ENCODE data around the gene IFNAR1.
"Not testable (repeated sequence)": the region's sequence is repeated elsewhere in the genome, so short reads cannot be mapped to it uniquely, and the experiment has no call there.

Gene IFNAR1

DNA sequence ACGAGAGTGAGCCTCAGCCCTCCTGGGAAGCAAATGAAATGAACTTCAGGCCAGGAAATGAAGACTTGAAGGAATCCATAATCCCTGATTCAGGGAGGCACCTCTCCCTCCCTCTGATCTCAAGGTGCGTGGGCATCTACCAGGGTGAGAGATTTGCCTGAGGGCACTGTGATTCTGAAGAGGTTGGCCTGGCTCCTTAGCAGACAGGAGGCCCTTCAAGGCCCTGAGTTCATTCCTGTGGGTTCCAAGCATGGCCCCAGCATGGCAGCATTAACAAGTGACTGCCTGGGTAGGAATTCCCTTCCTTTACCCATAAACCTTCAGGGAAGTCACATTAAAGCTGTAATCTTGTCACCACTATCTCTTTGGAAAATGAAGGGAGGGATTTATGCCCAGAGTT lies 48.7 kb downstream of the IFNAR1 start:
- FAIRE-seq (no peak), DNase-seq (ENCODE audit: insufficient read length, low spot score) (no peak)

DNA sequence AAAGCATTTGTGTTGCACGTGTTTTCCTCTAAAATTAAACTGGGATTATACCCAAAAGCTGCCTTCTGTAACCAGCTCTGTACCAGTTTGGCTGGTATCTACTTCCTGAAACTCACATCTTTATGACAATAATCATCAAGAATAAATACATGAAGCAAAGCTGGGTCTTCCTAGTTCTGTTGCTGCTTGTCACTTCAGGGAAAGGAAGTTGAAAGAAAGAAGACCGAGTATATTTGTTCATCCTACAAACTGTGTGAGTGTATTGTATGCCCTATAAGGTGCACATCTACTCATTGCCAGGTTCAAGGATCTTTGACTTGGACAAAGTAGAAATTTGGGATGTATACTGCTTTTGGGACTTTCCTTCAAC lies 49.3 kb downstream of the IFNAR1 start:
- no peak for DNase-seq (ENCODE audit: insufficient read length, low spot score)
- FAIRE-seq, result no peak

DNA sequence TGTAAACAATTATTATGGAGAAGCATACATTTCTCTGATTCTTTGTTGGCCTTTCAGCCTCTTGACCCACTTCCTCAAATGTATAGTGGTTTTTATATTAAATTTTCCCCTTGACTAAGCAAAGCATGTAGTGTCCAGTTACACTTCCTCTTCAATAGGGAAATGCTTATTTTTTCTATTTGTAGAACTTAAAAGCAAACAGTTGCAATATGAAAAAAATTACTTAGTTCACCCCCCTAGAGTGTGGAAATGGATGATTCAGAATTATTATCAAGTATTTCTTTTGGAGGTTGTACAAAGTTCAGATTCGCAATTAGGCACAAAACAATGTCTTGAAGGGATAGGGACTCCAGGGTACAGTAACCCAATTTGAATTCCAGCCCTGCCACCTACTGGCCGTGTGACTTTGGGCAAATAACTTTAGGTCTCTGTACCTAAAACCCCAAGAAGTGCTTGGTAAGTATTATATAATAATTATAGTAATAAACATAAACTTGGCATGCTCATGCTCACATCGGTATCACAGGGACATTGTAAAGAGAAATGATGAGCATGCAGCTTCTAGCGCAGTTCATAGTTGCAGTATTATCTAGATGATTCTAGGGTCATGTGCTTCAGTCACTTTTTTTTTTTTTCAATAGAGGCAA lies 49.8 kb downstream of the IFNAR1 start:
- DNase-seq (ENCODE audit: insufficient read length, low spot score), result no peak
- no peak for FAIRE-seq

DNA sequence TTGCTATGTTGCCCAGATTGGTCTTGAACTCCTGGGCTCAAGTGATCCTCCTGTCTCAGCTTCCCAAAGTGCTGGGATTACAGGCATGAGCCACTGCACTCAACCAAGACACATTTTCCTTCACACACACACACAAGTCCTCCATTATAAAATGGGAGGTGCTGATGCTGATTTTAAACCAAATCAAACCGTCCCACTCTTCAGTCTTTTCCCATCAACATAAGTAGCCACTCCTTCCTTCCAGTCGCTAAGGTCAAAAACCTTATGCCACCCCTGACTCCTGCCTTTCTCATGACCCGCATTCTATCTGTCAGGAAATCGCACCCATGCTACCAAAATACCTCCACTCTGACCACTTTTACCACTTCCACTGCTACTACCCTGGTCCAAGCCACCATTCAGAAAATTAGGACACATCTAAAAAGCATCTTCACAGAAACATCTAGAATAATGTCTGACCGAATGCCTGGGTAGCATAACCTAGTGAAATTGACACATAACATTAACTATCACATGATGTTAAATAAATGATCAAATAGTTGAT lies 50.4 kb downstream of the IFNAR1 start:
- no peak for DNase-seq (ENCODE audit: insufficient read length, low spot score)
- no peak for FAIRE-seq

DNA sequence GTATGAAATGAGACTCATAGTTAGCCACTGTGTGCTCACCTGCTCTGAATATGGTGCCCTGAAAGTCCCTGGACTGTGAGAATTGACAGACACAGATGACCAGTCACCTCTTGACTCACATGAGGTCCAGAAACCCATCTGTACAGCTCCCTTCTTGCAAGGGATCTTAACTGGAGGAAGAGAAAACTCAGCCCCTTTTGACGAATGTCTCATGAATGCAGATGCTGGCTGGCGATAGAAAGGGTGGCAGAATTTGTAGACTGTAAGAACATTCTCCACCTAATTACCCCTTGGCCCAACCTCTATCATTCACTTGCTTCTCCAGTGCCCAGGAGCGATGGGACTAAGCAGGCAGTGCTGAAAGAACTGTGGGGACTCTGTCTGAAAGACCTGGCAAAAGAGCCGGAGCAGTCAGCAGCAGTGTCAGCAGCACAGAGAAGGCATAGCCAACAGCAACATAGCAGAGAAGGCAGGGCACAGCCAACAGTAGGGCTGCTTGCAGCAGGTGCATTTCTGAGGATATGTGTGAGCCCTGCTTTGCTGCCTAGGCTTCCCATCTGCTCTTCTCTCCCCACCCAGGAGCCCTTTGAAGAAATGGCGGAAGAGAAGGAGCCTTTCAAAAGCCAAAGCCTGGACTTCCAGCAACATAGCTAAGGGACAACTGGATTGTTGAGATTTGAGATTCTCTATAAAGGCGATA lies 52.6 kb downstream of the IFNAR1 start:
- DNase-seq (ENCODE audit: insufficient read length, low spot score) (no peak), FAIRE-seq (no peak)

DNA sequence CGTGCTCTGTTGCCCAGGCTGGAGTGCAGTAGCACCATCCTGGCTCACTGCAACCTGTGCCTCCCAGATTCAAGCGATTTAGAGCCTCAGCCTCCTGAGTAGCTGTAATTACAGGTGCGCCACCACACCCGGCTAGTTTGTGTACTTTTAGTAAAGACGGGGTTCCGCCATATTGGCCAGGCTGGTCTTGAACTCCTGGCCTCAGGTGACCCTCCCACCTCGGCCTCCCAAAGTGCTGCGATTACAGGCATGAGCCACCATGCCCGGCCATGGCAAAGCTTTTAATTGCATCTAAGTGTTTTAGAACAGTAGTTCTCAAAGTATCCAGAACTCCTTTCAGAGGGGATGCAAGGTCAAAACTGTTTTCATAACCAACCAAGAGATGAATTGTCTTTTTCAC lies 53.3 kb downstream of the IFNAR1 start:
- DNase-seq (ENCODE audit: insufficient read length, low spot score), result no peak
- FAIRE-seq, result no peak

DNA sequence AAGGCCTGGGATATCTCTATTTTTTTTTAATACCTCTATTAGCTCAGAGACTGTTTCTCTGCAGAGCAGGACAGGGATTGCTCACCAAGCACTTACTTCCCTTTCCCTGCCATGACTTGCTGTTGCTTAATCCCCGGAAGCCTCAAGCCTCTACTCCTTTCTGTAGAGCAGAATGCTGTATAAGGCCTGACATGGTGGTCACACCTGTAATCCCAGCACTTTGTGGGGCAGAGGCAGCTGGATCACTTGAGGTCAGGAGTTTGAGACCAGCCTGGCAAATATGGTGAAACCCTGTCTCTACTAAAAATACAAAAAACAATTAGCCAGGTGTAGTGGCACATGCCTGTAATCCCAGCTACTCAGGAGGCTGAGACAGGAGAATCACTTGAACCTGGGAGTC lies 55.2 kb downstream of the IFNAR1 start:
- not testable (repeated sequence) for FAIRE-seq; DNase-seq (ENCODE audit: insufficient read length, low spot score)

DNA sequence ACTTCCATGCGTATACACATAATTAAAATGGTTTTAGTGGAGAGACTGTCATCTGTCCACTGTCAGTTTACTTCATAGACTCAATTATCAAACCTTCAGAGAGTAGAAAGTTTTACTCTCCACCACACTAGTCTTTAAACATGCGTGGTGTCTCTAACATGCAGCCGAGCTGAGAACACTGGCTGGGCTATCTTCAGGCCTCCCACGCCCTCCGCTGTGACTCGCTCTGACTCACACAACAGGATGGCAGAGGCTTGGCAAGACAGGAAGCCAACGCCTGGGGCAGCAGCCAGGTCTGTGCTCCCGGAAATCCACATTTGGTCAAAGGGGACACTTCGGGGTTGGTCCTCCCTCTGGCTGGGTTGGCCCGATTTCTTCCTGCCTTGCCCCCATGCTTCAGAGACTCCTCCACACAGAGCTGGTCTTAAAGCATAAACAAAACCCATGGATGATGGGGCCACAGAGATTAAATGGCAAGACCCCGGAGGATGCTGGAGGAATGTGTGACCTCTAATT lies 55.8 kb downstream of the IFNAR1 start:
- peak; percentile 52 for FAIRE-seq
- peak; percentile 90 for DNase-seq (ENCODE audit: insufficient read length, low spot score)

DNA sequence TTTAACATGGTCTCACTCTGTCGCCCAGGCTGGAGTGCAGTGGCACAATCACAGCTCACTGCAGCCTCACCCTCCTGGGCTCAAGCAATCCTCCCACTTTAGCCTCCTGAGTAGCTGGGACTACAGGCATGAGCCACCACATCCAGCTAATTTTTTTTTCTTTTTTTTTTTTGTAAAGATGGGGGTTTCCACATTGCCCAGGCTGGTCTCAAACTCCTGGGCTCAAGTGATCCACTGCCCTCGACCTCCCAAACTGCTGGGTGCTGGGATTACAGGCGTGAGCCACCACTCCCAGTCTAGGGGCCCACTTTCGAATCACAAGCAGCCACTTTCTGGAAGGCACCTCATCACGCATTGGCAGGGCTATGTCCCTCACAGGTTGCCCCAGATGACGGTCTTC lies 56.6 kb downstream of the IFNAR1 start:
- not testable (repeated sequence) for FAIRE-seq; DNase-seq (ENCODE audit: insufficient read length, low spot score)

DNA sequence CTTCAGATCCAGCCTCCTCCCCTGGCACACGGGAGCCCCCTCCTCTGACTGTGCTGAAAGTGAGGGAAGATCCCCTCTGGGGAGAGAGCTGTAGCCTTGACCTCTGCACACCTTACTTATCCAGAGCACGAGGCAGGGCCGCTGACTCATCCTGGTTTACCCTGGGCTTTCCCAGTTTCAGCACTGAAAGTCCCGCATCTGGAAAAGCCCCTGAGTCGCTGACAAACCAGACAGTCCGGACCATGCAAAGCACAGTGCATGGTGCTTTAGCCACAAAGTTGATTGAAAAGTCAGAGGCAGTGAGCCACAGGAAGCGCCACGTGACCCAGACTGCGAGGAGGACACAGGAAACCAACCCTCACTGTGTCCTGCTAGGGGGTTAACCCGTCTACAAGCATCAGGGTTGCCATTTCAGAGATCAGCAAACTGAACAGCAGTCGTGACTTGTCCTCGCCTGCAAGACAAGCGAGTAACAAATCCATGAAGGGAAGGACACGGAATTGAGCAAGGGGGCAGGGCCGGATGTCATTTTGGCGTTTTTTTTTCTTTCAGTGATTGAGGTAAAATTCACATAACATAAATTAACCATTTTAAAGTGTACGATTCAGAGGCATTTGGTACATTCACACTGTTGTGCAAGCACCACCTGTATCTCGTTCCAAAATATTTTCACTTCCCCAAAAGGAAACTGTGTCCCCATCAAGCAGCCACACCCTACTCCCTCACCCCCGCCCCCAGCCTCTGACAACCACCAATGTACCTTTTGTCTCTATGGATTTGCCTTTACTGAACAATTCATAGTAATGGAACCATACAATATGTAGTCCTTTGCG lies 58.5 kb downstream of the IFNAR1 start:
- FAIRE-seq (peak; percentile 44), DNase-seq (ENCODE audit: insufficient read length, low spot score) (peak; percentile 52)

DNA sequence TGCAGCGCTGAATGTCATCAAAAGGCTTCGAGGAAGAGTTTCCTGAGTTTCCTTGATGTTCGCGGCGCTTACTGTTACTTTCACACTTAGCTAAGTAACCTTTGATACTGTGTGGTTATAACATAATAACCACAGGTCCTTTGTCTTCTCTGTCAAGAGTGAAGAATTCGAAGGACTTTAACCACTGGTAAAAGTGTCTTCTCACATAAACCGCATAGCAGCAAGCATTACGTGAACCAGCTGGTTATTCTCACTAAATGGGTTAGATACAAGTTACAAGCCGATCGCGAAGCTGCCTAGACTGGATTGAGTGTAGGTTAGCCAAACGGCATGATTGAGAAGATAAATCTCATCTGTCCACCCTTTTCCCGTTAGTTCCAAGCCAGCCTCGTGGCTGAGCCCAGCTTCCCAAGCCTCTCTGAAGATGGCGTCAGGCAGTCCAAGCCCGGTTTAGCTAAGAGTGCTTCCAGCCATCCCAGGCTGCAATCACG lies 60.1 kb downstream of the IFNAR1 start:
- no peak for DNase-seq (ENCODE audit: insufficient read length, low spot score)
- FAIRE-seq, result no peak

DNA sequence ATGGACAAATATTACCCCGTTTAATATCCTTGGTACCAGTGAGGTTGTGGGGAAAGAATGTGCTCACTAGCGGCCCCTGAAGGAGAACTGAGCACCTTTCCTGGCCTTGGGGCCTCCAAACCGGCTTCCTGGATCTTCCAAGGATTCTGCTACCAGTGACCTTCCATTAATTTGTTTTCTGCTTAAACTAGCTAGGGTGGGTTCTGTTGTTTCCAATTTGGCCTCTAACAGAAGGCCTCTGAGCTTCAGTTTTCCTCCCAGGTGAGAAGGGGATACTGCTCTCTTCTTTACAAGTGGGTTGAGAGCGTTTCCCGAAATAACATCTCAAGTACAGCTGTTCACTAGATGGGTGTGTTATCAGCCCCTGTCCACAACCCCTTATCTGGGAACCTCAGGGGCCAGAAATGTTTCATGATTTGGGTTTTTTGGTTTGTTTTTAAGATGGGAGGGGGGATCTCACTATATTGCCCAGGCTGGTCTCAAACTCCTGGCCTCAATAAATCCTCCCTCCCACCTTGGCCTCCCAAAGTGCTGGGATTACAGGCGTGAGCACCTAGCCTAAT lies 61.5 kb downstream of the IFNAR1 start:
- FAIRE-seq (no peak), DNase-seq (ENCODE audit: insufficient read length, low spot score) (no peak)

DNA sequence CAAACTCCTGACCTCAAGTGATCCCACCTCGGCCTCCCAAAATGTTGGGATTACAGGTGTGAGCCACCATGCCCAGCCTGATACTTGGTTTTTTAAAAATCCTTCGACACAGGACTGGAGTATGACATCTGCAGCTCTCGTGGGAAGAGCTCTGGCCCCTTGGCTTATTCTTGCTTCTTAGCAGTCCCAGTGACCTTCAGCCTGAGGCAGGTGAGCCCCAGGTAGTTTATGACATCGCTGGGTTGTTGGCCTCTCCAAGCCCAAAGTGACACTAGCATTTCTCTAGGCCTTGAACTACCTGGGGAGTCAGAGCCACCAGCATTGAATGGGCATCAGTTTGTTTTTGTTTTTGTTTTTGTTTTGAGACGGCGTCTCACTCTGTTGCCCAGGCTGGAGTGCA lies 62.5 kb downstream of the IFNAR1 start:
- FAIRE-seq (no peak), DNase-seq (ENCODE audit: insufficient read length, low spot score) (no peak)

DNA sequence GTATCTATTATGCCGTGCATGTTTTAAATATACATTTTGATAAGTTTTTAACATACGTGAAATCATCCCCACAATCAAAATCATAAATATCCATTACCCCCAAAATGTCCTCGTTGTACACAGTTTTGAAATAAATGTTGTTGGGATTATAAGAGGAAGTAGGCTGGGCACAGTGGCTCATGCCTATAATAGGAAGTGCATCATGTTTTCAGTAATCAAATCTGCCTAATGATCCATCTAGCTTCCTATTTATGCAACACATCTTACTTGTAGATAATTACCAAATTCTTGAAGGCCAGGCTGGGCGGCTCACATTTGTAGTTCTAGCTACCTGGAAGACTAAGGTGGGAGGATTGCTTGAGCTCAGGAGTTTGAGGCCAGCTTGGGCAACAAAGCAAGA lies 63.4 kb downstream of the IFNAR1 start:
- DNase-seq (ENCODE audit: insufficient read length, low spot score) (no peak), FAIRE-seq (no peak)

DNA sequence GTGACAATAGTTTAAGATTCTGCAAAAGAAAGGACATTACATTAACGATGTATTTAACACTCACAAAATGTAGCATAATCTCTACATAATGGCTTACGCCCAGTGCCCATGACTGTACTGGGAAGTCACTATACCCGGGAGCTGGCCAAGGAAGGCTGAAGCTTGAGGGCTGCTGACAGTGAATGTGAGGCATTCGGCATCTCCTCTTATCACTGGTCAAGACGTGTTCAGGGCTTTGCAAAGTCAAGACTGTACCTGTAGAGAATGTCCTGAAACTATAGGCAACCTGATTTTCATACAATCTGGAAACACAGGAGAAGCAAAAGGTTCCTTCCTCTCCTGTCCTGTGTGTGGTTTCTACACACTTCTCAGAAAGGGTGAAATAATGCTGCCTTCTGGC lies 65.7 kb downstream of the IFNAR1 start:
- DNase-seq (ENCODE audit: insufficient read length, low spot score) (no peak), FAIRE-seq (no peak)

DNA sequence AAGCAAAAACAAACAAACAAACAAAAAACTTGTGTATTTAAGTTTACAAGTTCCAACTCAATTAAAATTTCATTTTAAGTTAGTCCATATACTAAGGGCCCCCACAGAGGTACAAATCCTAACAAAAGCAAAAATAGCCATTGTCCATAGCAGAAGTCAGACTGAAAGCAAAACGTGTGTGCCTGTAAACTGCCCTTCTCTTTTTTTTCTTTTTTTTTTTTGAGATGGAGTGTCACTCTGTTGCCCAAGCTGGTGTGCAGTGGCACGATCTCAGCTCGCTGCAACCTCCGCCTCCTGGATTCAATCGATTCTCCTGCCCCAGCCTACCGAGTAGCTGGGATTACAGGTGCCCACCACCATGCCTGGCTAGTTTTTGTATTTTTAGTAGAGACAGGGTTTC lies 66.9 kb downstream of the IFNAR1 start:
- DNase-seq (ENCODE audit: insufficient read length, low spot score), result no peak
- no peak for FAIRE-seq

DNA sequence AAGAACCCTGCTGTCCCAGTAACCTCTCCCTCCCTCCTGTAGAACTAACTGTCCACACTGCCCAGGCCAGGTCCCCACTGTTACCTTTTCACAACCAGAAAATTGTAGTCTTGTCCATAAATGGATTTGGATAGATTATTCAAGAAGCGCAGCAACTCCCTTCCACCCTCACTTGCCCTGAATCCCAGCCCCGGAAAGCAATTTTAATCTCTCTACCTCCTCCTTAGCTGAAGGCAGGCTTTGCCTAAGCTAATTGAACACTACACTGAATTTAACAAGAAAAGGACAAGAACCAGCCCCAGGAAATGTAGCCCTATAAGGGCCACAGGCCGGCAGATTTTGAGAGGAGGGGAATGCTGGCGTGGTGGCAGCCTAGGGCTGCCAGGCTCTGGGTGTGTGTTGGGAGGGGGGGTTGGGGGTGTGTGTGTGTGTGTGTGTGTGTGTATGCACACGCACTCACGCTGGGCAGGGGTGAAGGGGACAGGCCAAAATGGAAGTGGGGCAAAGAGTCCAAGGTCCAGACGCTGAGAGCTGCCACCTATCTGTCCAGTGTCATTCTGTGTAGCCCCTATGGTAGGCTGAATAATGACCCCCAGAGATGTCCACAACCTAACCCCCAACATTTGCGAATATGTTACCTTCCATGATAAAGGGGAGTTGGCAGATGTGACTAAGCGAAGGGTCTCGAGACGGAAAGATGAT lies 67.7 kb downstream of the IFNAR1 start:
- FAIRE-seq, result no peak
- DNase-seq (ENCODE audit: insufficient read length, low spot score), result no peak

DNA sequence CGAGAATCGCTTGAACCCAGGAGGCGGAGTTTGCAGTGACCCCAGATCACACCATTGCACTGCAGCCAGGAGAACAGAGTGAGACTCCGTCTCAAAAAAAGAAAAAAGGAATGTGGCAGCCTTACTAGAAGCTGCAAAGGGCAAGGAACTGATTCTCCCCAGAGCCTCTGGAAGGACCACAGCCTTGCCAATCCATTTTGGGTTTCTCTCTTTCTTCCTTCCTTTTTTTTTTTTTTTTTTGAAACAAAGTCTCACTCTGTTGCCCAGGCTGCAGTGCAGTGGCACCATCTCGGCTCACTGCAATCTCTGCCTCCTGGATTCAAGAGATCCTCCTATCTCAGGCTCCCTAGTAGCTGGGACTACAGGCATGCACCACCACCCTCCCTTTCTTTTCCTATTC lies 68.6 kb downstream of the IFNAR1 start:
- no peak for FAIRE-seq
- DNase-seq (ENCODE audit: insufficient read length, low spot score), result no peak

DNA sequence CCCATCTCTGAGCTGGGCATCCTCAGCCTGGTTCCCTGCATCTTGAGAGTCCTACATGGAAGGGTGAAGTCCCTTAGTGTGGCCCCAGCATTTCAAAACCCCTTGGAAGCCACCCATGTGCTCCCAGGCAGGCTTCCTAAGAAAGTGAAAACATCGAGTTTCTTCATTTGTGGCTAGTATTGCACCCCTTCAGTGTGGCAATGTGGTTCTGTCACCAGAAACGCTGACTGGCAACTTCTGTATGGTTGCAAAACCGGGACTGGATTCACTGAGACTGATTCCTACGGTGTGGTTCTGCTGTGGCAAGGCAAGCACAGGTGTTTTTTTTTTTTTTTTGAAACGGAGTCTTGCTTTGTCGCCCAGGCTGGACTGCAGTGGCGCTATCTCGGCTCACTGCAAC lies 69.5 kb downstream of the IFNAR1 start:
- no peak for DNase-seq (ENCODE audit: insufficient read length, low spot score)
- FAIRE-seq, result no peak

DNA sequence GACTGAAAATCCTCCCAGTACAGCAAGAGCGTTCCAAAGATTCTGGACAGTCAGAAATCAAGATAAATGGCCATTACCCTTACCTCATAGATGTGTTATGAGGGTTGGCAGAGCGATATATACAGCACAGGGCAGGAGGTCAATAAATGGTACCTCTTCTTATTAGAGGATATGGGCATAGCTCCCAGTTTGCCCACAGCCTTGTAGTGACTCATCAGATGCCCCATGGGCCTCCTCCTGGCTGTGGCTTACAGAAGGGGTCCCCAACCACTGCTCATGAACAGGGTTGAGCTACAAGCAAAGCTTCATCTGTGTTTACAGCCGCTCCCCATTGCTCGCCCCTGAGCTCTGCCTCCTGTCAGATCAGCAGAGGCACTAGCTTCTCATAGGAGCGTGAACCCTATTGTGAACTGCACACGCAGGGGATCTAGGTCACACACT lies 71.1 kb downstream of the IFNAR1 start:
- peak; percentile 61 for DNase-seq (ENCODE audit: insufficient read length, low spot score)

More for the DNA sequence above, 71.1 kb downstream of the IFNAR1 start:
- no peak for FAIRE-seq

Measured in HTR-8/SVneo (cell line).